Breast epithelium (tissue), 3 donors: ENCODE measurements around the gene ZSCAN16.

Experiments used
- POLR2A ChIP-seq: fragments of 450-650 bp; IDR thresholded peaks from one replicate; pipeline ENCODE4 v1.6.1; 2016; ENCODE audit warnings: antibody characterized with exemption, mild to moderate bottlenecking, moderate library complexity
- TF ChIP-seq, protein P1 (sequence below), 3 donors: fragments of 450-650 bp; IDR thresholded peaks; one replicate each; pipeline ENCODE4 v1.5.1; 2016 to 2017; ENCODE audit warnings: antibody characterized with exemption in 3 of 3, mild to moderate bottlenecking in 3 of 3, moderate library complexity in 3 of 3

DNA sequence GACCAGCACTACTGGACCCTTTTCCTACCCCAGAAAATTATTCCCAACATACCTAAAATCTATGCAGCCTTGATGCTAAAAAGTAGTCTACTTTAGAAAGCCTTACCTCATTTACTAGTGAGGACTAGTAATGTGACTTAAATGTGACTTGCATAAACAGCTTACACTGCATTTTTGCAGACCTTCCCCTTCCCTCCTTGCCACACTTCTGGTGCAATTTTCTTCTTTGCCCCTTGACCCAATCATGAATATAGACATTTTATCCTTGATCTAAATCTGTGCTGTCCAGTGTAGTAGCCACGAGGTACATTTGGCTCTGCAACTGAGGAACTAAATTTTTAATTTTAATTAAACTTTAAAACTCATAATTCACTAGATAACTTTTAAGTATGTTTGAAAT, 10.3 kb downstream of the ZSCAN16 start:
- TF ChIP-seq, protein P1, sequence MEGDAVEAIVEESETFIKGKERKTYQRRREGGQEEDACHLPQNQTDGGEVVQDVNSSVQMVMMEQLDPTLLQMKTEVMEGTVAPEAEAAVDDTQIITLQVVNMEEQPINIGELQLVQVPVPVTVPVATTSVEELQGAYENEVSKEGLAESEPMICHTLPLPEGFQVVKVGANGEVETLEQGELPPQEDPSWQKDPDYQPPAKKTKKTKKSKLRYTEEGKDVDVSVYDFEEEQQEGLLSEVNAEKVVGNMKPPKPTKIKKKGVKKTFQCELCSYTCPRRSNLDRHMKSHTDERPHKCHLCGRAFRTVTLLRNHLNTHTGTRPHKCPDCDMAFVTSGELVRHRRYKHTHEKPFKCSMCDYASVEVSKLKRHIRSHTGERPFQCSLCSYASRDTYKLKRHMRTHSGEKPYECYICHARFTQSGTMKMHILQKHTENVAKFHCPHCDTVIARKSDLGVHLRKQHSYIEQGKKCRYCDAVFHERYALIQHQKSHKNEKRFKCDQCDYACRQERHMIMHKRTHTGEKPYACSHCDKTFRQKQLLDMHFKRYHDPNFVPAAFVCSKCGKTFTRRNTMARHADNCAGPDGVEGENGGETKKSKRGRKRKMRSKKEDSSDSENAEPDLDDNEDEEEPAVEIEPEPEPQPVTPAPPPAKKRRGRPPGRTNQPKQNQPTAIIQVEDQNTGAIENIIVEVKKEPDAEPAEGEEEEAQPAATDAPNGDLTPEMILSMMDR (IDR thresholded peaks at IDR 0.05) = no peak
- TF ChIP-seq POLR2A = no peak
